ENCODE measurements around the gene DQX1.

GRCh38 chr2:74486141-74486540 is 39.9 kb downstream of the DQX1 start:
- no peak for TF ChIP-seq KLF10 (CRISPR knock-in tag; IDR thresholded peaks at IDR 0.05)
- TF ChIP-seq TCF7 (IDR thresholded peaks at IDR 0.05; ENCODE audit: borderline replicate concordance), result no peak
- no peak for TF ChIP-seq HMGXB4 (CRISPR knock-in tag; IDR thresholded peaks at IDR 0.05)
- no peak for TF ChIP-seq ZNF41 (CRISPR knock-in tag; conservative IDR thresholded peaks at IDR 0.05)
- no peak for TF ChIP-seq JUN (IDR thresholded peaks at IDR 0.05; ENCODE audit: borderline replicate concordance, low read depth, low read length)
- TF ChIP-seq JUN (CRISPR knock-in tag; IDR thresholded peaks at IDR 0.05; ENCODE audit: borderline replicate concordance), result no peak
- no peak for TF ChIP-seq ZNF561 (CRISPR knock-in tag; conservative IDR thresholded peaks at IDR 0.05)
- TF ChIP-seq, protein P1, sequence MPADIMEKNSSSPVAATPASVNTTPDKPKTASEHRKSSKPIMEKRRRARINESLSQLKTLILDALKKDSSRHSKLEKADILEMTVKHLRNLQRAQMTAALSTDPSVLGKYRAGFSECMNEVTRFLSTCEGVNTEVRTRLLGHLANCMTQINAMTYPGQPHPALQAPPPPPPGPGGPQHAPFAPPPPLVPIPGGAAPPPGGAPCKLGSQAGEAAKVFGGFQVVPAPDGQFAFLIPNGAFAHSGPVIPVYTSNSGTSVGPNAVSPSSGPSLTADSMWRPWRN (IDR thresholded peaks at IDR 0.05; ENCODE audit: low read depth), result no peak
- TF ChIP-seq, protein P2, sequence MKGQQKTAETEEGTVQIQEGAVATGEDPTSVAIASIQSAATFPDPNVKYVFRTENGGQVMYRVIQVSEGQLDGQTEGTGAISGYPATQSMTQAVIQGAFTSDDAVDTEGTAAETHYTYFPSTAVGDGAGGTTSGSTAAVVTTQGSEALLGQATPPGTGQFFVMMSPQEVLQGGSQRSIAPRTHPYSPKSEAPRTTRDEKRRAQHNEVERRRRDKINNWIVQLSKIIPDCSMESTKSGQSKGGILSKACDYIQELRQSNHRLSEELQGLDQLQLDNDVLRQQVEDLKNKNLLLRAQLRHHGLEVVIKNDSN (CRISPR knock-in tag; IDR thresholded peaks at IDR 0.05), result no peak
- TF ChIP-seq, protein P3, sequence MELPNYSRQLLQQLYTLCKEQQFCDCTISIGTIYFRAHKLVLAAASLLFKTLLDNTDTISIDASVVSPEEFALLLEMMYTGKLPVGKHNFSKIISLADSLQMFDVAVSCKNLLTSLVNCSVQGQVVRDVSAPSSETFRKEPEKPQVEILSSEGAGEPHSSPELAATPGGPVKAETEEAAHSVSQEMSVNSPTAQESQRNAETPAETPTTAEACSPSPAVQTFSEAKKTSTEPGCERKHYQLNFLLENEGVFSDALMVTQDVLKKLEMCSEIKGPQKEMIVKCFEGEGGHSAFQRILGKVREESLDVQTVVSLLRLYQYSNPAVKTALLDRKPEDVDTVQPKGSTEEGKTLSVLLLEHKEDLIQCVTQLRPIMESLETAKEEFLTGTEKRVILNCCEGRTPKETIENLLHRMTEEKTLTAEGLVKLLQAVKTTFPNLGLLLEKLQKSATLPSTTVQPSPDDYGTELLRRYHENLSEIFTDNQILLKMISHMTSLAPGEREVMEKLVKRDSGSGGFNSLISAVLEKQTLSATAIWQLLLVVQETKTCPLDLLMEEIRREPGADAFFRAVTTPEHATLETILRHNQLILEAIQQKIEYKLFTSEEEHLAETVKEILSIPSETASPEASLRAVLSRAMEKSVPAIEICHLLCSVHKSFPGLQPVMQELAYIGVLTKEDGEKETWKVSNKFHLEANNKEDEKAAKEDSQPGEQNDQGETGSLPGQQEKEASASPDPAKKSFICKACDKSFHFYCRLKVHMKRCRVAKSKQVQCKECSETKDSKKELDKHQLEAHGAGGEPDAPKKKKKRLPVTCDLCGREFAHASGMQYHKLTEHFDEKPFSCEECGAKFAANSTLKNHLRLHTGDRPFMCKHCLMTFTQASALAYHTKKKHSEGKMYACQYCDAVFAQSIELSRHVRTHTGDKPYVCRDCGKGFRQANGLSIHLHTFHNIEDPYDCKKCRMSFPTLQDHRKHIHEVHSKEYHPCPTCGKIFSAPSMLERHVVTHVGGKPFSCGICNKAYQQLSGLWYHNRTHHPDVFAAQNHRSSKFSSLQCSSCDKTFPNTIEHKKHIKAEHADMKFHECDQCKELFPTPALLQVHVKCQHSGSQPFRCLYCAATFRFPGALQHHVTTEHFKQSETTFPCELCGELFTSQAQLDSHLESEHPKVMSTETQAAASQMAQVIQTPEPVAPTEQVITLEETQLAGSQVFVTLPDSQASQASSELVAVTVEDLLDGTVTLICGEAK (IDR thresholded peaks at IDR 0.05), result no peak
- TF ChIP-seq, protein P3 (CRISPR knock-in tag; IDR thresholded peaks at IDR 0.05), result no peak

Data from K562 (cell line).